GM23248 (cell line): ENCODE data around the gene IKBIP. TPM values are rescaled to one million over a fixed set of nuclear protein-coding genes. Genes with fewer than 3 reads are reported as not detected.

Experiments used
- DNase-seq: peaks from one replicate; pipeline ENCODE4 v3.0.0-alpha.2; 2015
- H2AFZ ChIP-seq: fragments of 200-600 bp; sonication (generic); 2 replicates; pipeline ENCODE4 v1.6.1; 2016; ENCODE audit warnings: antibody characterized with exemption
- H3F3A ChIP-seq: fragments of 200-600 bp; sonication (generic); 2 replicates; pipeline ENCODE4 v1.6.1; 2016; ENCODE audit warnings: mild to moderate bottlenecking, antibody characterized with exemption, mixed run types; ENCODE audit not compliant: insufficient read depth
- H3K27ac ChIP-seq: fragments of 200-600 bp; sonication (generic); 2 replicates; pipeline ENCODE4 v1.5.1; 2016; ENCODE audit warnings: mild to moderate bottlenecking
- H3K27me3 ChIP-seq: fragments of 200-600 bp; sonication (generic); replicated peaks from 2 replicates; pipeline ENCODE4 v1.6.1; 2016; ENCODE audit warnings: mild to moderate bottlenecking; ENCODE audit not compliant: insufficient read depth
- H3K36me3 ChIP-seq: fragments of 200-600 bp; sonication (generic); 2 replicates; pipeline ENCODE4 v1.6.1; 2016; ENCODE audit warnings: low read depth, mild to moderate bottlenecking
- H3K4me1 ChIP-seq: fragments of 200-600 bp; sonication (generic); 2 replicates; pipeline ENCODE4 v1.6.1; 2016; ENCODE audit warnings: mild to moderate bottlenecking; ENCODE audit not compliant: insufficient read depth
- H3K4me2 ChIP-seq: fragments of 200-600 bp; sonication (generic); one replicate; pipeline ENCODE4 v1.6.1; 2016; ENCODE audit warnings: mild to moderate bottlenecking; ENCODE audit not compliant: unreplicated experiment
- H3K4me3 ChIP-seq: fragments of 200-600 bp; sonication (generic); 2 replicates; pipeline ENCODE4 v1.5.1; 2016; ENCODE audit warnings: mild to moderate bottlenecking
- H3K79me2 ChIP-seq: fragments of 200-600 bp; sonication (generic); 2 replicates; pipeline ENCODE4 v1.6.1; 2016; ENCODE audit warnings: mild to moderate bottlenecking; ENCODE audit not compliant: insufficient read depth
- H3K9ac ChIP-seq: fragments of 200-600 bp; sonication (generic); 2 replicates; pipeline ENCODE4 v1.6.1; 2016; ENCODE audit warnings: mild to moderate bottlenecking
- H3K9me2 ChIP-seq: fragments of 200-600 bp; sonication (generic); 2 replicates; pipeline ENCODE4 v1.6.1; 2016; ENCODE audit warnings: mixed run types, mild to moderate bottlenecking, moderate library complexity; ENCODE audit not compliant: insufficient read depth
- H3K9me3 ChIP-seq: fragments of 200-600 bp; sonication (generic); one replicate; pipeline ENCODE4 v1.6.1; 2017; ENCODE audit warnings: low read depth
- H4K20me1 ChIP-seq: fragments of 200-600 bp; sonication (generic); 2 replicates; pipeline ENCODE4 v1.6.0; 2016; ENCODE audit not compliant: insufficient read depth
- EZH2 ChIP-seq: fragments of 200-600 bp; sonication (generic); IDR thresholded peaks from 2 replicates; pipeline ENCODE4 v1.6.1; 2018; ENCODE audit warnings: antibody characterized with exemption, mild to moderate bottlenecking; ENCODE audit not compliant: insufficient read depth, poor library complexity, severe bottlenecking
- EZH2phosphoT487 ChIP-seq: fragments of 200-600 bp; sonication (generic); IDR thresholded peaks from 2 replicates; pipeline ENCODE4 v1.6.1; 2018; ENCODE audit warnings: antibody characterized with exemption, moderate library complexity, mild to moderate bottlenecking, low read depth; ENCODE audit not compliant: insufficient read depth
- WGBS, 2 experiments: methylation state at CpG; one replicate each; pipeline ENCODE4 v1.1.6; 2015 to 2017; ENCODE audit warnings: low lambda C conversion rate in 2 of 2, low coverage in 1 of 2; ENCODE audit errors: missing lambda C conversion rate in 2 of 2; 5-methylcytosine and 5-hydroxymethylcytosine counted together
- in situ Hi-C: fragments of 300-500 bp; cut with MboI; formaldehyde crosslinking; loops from 2 replicates; pipeline ENCODE4 v1.15.0; 2020
- polyA plus RNA-seq: library from polyadenylated mRNA; unstranded; fragments of >200 nt; fragmentation: Nextera tagmentation; extraction: Ambion mirVana; gene quantifications from 2 replicates; pipeline ENCODE4 v1.2.1, GENCODE V29; 2016
- total RNA-seq: library from RNA; depleted of rRNA; stranded (reverse); fragments of >200 nt; shearing (Covaris generic); gene quantifications from 2 replicates; pipeline ENCODE4 v1.2.3, GENCODE V29; 2014; rRNA removed

The IKBIP gene
- total RNA-seq = 115 and 125 TPM in 2 replicates
- polyA plus RNA-seq = 121 and 122 TPM in 2 replicates

- WGBS, 2 experiments = 0 to 1% methylated on average over 76 to 78 of the region's 91 CpGs
- H3K9me3 ChIP-seq = no peaks in the 10 kb centered on the region
- in situ Hi-C loops = loop anchor here (10.0 kb wide), 1 partner anchor 220 kb away; no protein-coding TSS in a partner anchor
Observed at GRCh38 chr12:98644712-98645571, at the start of gene IKBIP, which contains the start of gene APAF1. Gene IKBIP, minus strand, starts transcription at chr12:98644788. Its CDS starts 87 bp downstream, at chr12:98644701. Gene APAF1, plus strand, starts transcription at chr12:98645290. Its CDS starts 3,070 bp downstream, at chr12:98648360.

GRCh38 chr12:98691351-98691750, 46.8 kb upstream of the IKBIP start:
- Histone ChIP-seq H3K27ac (no peak overlapping the region), H3K9me3 (no peaks in the 10 kb centered on the region), H4K20me1 (no peaks in the 10 kb centered on the region), H3K36me3 (peaks cover 49% of the 10 kb centered on the region), H3K4me2 (no peak overlapping the region), H3K4me3 (no peak overlapping the region), H3K9me2 (no peaks in the 10 kb centered on the region), H3K27me3 (no peaks in the 10 kb centered on the region), H3K4me1 (no peaks in the 10 kb centered on the region), H3K9ac (no peak overlapping the region), H3K79me2 (peaks cover 26% of the 10 kb centered on the region), H3F3A (no peaks in the 10 kb centered on the region), H2AFZ (no peak overlapping the region)
- DNase-seq = no peak
- in situ Hi-C loops = no loop called here
- TF ChIP-seq EZH2phosphoT487 = no peak
- no peak for TF ChIP-seq EZH2

More at GRCh38 chr12:98644712-98645571, at the start of gene IKBIP, which contains the start of gene APAF1:
- H3K4me2 ChIP-seq = peak within 1 kb of the TSS; percentile 93
- peak within 1 kb of the TSS; percentile 83 for H2AFZ ChIP-seq
- H3K9ac ChIP-seq = peak within 1 kb of the TSS; percentile 99
- peak within 1 kb of the TSS; percentile 99 for H3K27ac ChIP-seq
- TF ChIP-seq EZH2 (no peak), EZH2phosphoT487 (no peak)
- H3K9me2 ChIP-seq = no peaks in the 10 kb centered on the region
- peak; percentile 99 for DNase-seq
- peaks cover 9% of the 10 kb centered on the region for H3F3A ChIP-seq
- peaks cover 95% of the 10 kb centered on the region for H3K79me2 ChIP-seq
- H3K36me3 ChIP-seq = peaks cover 11% of the 10 kb centered on the region; the same call in 1 of the 2 replicates
- H3K4me3 ChIP-seq = peak within 1 kb of the TSS; percentile 86
- H3K4me1 ChIP-seq = peaks cover 21% of the 10 kb centered on the region
- no peaks in the 10 kb centered on the region for H4K20me1 ChIP-seq
- H3K27me3 ChIP-seq = no peaks in the 10 kb centered on the region

- Histone ChIP-seq H4K20me1 (no peaks in the 10 kb centered on the region), H3F3A (no peaks in the 10 kb centered on the region), H3K9ac (no peak overlapping the region), H3K9me2 (no peaks in the 10 kb centered on the region), H3K4me1 (no peaks in the 10 kb centered on the region), H3K36me3 (peaks cover 59% of the 10 kb centered on the region), H3K4me2 (no peak overlapping the region), H3K79me2 (no peaks in the 10 kb centered on the region), H2AFZ (no peak overlapping the region), H3K27me3 (no peaks in the 10 kb centered on the region), H3K9me3 (no peaks in the 10 kb centered on the region), H3K4me3 (no peak overlapping the region), H3K27ac (no peak overlapping the region)
- TF ChIP-seq EZH2phosphoT487 = no peak
- no peak for TF ChIP-seq EZH2
- no peak for DNase-seq
- in situ Hi-C loops = no loop called here
- 98% methylated on average over 2 of the region's 2 CpGs for WGBS, 2 experiments
Observed at GRCh38 chr12:98686603-98687002, 42.0 kb upstream of the IKBIP start.

GRCh38 chr12:98684199-98684598, 39.6 kb upstream of the IKBIP start:
- Histone ChIP-seq H3K36me3 (peaks cover 64% of the 10 kb centered on the region), H3K4me3 (no peak overlapping the region), H3K9ac (no peak overlapping the region), H3F3A (no peaks in the 10 kb centered on the region), H3K79me2 (no peaks in the 10 kb centered on the region), H3K9me2 (no peaks in the 10 kb centered on the region), H2AFZ (no peak overlapping the region), H3K4me2 (no peak overlapping the region), H3K27ac (no peak overlapping the region), H3K9me3 (no peaks in the 10 kb centered on the region), H3K4me1 (no peaks in the 10 kb centered on the region), H4K20me1 (no peaks in the 10 kb centered on the region), H3K27me3 (no peaks in the 10 kb centered on the region)
- TF ChIP-seq EZH2phosphoT487 (no peak), EZH2 (no peak)
- DNase-seq = no peak
- WGBS, 2 experiments = 98% methylated on average over 2 of the region's 2 CpGs
- in situ Hi-C loops = no loop called here
